Measurements from ENCODE around the gene FAM107B.

GRCh38 chr10:14565199-14565598, 209.5 kb downstream of the FAM107B start:
- TF ChIP-seq EZH2 (IDR thresholded peaks at IDR 0.05; ENCODE audit: insufficient read depth, poor library complexity, severe bottlenecking): no peak
- TF ChIP-seq EZH2phosphoT487 (IDR thresholded peaks at IDR 0.05; ENCODE audit: insufficient read depth, low read depth): no peak

Data from GM23248 (cell line).